Measurements from ENCODE around the gene ARL6IP4. TPM values are rescaled to one million over a fixed set of nuclear protein-coding genes. Genes with fewer than 3 reads are reported as not detected.

Gene ARL6IP4
- total RNA-seq, 1 experiment from 2014 or later: 347 TPM

DNA sequence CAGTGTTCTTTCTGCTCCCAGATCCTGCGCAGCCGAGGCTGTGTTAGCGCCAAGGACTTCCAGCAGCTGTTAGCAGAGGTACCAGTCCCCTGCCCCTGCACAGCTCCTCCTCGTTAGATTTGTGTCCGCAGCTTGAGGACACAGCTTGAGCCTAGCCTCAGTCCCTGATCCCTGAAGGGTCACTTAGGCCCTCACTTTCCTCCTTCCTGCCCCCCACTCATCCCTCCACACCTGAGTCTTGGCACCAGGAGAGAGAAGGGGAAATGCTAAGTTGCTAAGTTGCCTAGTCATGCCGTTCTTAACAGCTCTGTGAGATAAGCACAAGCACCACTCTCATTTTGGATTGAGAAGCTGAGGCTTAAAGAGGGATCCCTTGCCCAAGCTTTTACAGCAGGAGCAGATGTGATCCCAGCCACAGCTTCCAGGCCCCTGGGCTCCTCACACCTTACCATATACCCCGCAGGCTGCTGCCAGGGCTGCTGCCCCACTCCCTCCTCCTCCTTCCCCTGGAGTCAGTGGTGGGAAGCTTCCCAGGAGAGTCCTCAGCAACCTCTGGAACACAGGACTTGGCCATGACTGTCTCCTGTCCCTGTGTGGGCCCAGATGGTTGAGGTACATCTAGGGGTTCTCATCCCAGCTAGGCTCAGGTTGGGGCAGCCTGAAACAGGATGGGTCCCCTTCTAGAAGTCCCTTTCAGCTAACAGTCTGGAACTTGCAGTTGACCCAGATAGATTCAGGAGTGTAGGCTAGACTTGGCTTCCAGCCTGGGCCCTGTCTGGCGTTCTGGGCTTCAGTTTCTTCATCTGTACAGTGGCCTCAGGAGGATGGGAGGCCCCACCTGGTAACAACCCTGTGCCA, 4.5 kb upstream of the ARL6IP4 start:
- in situ Hi-C loops (cut with HindIII; ENCODE audit: low sequenced_read_pairs): no loop called here

DNA sequence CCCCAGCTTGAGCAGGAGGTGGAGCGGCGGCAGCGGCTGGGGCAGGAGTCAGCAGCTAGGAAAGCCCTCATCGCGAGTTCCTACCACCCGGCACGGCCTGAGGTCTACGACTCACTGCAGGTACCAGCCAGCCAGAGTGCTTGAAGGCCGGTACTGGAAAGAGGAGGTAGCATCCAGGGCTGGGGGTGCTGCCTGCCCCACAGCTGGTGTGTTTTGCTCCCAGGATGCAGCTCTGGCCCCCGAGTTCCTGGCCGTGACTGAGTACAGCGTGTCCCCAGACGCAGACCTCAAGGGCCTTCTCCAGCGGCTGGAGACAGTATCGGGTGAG, 3.9 kb upstream of the ARL6IP4 start:
- DNase-seq (ENCODE audit: low spot score): no peak
- in situ Hi-C loops (cut with HindIII; ENCODE audit: low sequenced_read_pairs): no loop called here

More for the DNA sequence above, 4.5 kb upstream of the ARL6IP4 start:
- DNase-seq (ENCODE audit: low spot score): no peak

DNA sequence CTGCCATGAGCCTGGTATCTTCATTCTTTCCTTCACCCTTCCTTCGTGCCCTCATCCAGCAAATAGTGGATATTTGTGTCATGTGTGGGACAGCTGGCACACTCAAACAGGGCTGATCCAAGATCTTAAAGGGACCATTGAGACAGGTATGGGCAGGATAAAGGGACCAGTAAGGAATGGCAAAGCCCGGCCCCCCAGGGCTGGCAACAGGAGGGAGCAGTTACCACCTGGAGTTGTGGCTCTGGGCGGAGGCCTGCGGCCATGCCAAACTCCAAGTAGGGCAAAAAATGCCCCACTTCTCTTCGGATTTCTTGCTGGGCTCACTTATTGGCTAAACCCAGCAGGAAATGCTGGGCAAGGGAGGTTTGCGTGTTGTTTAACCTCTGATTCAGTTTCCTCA, 3.3 kb upstream of the ARL6IP4 start:
- DNase-seq (ENCODE audit: low spot score): no peak
- in situ Hi-C loops (cut with HindIII; ENCODE audit: low sequenced_read_pairs): no loop called here

DNA sequence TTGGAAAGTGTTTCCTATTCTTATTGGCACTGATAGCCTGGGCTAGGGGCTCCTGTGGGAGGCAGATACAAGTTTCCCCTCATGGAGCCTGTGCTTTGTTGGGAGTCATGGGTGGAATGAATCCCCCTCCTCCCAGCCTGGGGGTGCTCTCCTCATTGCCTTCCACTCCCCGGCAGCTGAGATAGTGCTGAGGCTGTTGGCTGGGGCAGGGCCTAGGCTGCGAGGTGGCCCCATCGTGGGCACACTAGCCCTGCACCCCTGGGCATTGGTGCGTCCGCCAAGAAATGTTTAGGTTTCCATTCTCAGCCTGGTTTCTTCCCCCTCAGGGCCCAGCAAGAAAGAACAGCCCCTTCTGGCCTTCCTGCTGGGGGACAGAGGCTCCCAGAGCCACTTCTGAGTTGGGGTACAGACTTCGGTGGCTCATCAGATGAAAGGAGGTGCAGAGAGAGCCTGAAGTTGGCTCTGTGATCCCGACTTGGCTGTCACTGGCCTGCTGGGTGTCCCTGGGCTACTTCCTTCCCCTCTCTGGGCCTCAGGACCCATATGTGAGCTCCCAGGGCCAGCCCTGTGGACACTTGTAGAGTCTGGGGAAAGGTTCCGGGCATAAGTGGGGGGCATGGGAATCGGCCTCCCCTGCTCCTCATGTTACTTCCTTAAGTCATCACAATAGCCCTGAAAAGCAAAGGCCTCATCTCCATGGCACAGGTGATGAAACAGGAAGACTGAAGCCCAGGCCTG, 2.7 kb upstream of the ARL6IP4 start:
- in situ Hi-C loops (cut with HindIII; ENCODE audit: low sequenced_read_pairs): no loop called here
- no peak for DNase-seq (ENCODE audit: low spot score)

DNA sequence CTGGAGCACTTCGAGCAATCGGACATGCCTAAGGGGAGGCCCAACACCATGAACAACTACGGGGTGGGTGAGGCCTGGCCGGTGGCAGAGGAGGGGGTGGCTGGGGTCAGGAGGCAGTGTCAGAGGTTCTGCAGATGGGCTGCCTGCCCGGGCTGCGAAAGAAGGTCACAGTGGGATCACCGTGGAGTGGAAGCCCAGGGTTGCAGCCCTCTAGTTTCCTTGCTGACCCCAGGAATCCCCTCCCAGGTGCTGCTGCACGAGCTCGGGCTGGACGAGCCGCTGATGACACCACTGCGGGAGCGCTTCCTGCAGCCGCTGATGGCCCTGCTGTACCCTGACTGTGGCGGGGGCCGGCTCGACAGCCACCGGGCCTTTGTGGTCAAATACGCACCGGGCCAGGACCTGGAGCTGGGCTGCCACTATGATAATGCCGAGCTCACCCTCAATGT, 1.9 kb upstream of the ARL6IP4 start:
- DNase-seq (ENCODE audit: low spot score): no peak

DNA sequence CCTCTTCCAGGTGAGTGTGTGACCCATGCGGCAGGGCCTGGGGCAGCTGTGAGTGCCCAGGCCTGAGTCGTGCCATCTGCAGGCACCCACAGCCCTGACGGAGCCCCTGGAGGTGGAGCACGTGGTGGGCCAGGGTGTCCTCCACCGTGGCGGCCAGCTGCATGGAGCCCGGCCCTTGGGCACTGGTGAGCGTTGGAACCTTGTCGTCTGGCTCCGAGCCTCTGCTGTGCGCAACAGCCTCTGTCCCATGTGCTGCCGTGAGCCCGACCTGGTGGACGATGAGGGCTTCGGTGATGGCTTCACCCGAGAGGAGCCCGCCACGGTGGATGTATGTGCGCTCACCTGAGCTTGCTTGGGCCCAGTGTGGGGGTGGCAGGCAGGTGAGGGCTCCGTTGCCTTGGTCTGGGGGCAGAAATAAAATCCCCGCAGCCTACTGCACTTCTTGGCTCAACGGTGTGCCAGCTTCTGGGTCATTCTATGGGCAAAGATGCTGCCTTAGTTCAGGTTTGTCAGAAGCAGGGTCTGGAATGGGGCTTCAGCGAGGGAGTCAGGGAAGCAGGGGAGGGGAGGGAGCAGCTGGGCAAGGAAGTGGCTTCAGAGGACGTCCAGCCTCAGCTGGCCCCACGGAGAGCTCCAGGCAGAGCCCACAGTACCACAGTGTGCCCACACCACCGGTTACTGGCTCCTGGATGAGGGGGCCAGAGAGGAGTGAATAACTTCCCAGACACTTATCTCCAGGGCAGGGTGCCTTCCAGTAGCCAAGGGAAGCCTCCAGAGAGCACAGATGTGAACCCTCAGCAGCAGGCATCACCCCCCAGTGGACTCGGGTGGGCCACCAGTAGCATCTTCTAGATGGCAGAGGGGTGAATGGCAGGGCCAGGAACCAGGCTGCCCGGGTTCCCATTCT, 1.2 kb upstream of the ARL6IP4 start:
- in situ Hi-C loops (cut with HindIII; ENCODE audit: low sequenced_read_pairs): no loop called here
- DNase-seq (ENCODE audit: low spot score): no peak

More for the DNA sequence above, 1.9 kb upstream of the ARL6IP4 start:
- in situ Hi-C loops (cut with HindIII; ENCODE audit: low sequenced_read_pairs): no loop called here

DNA sequence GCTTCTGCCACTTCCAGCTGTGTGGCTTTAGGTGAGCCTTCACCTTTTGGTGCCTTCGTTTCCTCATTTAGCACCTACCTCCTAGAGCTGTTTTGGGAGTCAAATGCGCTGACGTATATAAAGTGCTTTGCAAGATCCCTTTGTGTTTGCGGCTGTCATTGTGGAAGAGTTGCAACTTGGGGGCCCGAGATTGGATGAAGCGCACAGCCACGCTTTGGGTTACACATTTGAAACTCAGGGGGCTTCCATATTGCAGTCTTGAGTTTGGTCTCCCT, 636 bp upstream of the ARL6IP4 start:
- no peak for DNase-seq (ENCODE audit: low spot score)
- in situ Hi-C loops (cut with HindIII; ENCODE audit: low sequenced_read_pairs): no loop called here

DNA sequence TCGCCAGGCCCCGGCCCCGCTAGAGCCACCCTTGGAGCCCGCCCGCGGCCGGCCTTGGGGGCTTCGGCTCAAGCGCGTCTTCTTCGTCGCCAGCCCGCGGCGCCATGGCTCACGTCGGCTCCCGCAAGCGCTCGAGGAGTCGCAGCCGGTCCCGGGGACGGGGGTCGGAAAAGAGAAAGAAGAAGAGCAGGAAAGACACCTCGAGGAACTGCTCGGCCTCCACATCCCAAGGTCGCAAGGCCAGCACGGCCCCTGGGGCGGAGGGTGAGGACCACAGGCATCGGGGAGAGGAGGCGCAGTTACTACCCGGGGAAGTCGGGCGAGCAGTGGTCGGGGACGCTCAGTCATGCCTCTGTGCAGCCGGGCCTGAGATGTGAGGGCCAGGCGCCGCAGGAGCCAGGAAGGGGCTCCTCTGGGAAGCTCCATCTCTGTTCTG, 573 bp downstream of the ARL6IP4 start:
- peak; percentile 32 for DNase-seq (ENCODE audit: low spot score)
- in situ Hi-C loops (cut with HindIII; ENCODE audit: low sequenced_read_pairs): no loop called here

DNA sequence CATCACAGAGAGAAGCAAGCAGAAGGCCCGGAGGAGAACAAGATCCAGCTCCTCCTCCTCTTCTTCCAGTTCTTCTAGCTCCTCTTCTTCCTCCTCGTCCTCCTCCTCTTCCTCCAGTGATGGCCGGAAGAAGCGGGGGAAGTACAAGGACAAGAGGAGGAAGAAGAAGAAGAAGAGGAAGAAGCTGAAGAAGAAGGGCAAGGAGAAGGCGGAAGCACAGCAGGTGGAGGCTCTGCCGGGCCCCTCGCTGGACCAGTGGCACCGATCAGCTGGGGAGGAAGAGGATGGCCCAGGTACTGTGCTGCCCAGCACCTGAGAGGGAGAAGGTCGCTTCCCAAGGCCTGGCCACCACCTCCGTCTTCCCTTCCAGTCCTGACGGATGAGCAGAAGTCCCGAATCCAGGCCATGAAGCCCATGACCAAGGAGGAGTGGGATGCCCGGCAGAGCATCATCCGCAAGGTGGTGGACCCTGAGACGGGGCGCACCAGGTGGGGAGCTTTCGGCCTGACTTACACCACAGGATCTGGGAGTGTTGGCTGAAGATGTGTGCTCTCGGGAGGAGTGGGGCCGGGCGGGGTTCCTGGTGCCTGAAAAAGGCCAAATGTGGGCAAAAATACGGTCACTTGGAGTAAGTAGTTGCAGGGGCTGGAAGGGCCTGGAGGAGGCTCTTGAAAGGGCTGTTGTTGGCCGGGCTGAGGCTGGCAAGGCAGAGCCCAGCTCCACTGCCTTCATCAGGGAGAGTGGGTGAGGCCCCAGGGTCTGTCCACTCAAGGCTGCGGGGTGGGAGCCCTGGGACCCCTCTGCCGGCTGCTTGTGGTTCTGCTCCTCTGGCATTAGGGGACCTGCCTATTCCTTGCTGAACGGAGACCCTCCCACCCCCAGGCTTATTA, 1.4 kb downstream of the ARL6IP4 start:
- no peak for DNase-seq (ENCODE audit: low spot score)
- in situ Hi-C loops (cut with HindIII; ENCODE audit: low sequenced_read_pairs): no loop called here

DNA sequence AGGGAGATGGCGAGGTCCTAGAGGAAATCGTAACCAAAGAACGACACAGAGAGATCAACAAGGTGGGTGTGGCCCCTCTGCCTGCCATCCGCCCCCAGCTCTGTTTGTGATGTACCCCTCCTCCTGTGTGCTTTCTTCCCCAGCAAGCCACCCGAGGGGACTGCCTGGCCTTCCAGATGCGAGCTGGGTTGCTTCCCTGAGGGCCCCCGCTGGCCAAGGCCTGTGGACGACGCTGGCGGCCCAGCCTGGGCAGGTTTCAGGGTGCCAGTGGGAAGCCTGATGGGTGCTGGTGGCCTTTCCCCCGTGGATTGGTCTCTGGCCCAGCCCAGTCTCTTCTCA, 2.0 kb downstream of the ARL6IP4 start:
- in situ Hi-C loops (cut with HindIII; ENCODE audit: low sequenced_read_pairs): no loop called here
- DNase-seq (ENCODE audit: low spot score): no peak

DNA sequence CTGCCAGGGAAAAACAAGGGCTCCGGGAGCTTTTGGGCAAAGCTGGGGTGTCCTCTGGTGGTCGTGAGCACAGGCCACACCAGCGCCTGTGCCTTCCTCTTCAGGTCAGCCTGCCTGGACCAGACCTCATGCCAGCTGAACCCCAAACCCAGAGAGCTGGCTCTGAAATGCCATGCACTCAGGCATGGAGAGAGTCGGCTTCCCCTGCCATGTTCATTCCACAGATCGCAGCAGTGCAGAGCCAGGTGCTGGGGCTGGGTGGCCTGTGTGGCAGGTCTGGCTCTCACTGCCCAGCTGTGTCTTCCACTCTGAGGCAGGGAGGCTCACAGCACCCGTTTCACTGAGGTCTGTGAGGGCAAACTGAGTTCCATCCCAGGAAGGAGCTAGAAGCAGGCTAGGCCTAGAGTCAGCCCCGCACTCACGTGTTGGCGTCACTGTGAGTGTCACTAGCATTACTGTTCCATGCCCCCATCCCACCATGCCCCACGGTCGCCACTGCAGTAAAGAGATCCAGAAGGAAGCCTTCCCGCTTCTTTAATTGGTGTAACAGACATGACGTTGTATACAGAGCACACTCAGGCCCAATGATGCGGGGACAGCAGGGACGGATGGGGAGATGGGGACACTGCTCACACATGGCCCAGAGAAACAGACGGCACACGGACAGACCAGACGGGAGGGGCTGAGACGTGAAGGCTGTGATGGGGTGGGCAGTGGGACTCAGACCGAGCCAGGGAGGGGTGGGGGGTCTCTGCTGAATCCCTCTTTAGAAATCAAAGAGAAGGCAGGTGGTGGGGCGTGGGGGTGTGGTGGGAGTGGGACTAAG, 2.7 kb downstream of the ARL6IP4 start:
- in situ Hi-C loops (cut with HindIII; ENCODE audit: low sequenced_read_pairs): no loop called here
- no peak for DNase-seq (ENCODE audit: low spot score)

DNA sequence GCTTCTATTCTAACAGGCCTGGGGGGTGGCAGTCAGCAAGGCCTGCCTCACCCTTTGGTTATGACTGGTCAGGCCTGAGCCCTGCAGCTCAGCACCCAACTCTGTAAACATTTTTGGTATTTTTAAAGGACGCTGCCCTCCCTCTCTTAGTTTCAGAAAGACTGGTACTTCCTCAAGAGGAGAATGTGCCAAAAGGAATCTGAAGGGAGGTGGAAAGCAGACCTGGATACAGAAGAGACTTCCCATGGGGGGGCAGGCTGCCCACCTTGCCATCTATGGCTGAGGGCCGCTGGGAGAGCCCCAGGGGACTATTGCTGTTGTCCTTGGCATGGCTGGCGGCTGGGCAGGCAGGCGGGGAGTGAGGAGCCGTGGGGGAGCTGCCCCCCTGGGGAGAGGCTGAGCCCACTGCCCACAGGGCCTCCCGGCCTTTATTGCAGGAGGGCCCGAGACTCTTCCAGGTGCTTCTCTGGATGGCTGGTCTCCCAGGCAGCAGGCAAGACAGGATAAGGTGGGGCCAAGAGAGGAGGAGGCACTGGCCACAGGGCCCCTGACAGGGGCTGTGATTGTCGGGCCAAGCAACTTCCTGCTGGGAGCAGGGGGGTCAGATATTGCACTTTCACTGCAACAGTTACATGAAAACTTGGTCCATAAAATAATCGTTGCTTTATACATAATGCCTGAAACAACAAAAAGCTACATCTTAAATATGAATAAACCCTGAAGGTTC, 3.5 kb downstream of the ARL6IP4 start:
- DNase-seq (ENCODE audit: low spot score): peak; percentile 10
- in situ Hi-C loops (cut with HindIII; ENCODE audit: low sequenced_read_pairs): no loop called here

DNA sequence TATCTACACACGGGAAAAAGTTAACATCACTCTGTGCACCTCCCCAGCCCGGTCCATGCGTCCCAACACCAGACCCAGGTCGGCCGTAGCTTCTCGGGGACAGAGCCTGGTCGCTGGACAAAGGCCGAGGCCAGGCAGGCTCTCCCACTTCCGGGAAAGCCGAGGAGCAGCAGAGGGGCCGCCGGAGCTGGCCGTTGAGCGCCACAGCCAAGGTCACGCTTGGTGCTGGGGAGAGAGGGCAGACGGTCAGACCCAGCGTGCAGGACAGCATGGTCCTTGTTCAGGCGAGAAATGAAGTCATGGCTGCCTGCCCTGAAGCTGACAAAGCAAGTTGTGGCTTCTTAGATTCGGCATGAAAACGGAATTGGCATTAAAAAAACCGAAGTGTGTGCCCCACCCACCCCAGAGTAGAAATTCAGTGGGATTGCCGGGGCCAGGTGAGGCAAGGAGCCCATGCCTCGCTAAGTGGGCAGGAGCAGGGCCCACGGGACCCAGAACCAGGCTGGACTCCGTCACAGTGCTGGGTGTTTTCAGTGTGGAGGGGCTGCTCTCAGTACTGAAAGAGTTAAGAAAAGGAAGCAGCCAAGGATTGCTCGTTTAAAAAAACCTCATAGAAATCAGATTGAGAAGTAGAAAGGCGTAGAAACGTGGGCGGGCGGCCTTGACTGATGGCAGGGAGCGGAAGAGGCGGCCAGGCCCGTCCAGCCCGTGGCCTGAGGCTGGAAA, 4.3 kb downstream of the ARL6IP4 start:
- in situ Hi-C loops (cut with HindIII; ENCODE audit: low sequenced_read_pairs): no loop called here
- DNase-seq (ENCODE audit: low spot score): peak; percentile 34

DNA sequence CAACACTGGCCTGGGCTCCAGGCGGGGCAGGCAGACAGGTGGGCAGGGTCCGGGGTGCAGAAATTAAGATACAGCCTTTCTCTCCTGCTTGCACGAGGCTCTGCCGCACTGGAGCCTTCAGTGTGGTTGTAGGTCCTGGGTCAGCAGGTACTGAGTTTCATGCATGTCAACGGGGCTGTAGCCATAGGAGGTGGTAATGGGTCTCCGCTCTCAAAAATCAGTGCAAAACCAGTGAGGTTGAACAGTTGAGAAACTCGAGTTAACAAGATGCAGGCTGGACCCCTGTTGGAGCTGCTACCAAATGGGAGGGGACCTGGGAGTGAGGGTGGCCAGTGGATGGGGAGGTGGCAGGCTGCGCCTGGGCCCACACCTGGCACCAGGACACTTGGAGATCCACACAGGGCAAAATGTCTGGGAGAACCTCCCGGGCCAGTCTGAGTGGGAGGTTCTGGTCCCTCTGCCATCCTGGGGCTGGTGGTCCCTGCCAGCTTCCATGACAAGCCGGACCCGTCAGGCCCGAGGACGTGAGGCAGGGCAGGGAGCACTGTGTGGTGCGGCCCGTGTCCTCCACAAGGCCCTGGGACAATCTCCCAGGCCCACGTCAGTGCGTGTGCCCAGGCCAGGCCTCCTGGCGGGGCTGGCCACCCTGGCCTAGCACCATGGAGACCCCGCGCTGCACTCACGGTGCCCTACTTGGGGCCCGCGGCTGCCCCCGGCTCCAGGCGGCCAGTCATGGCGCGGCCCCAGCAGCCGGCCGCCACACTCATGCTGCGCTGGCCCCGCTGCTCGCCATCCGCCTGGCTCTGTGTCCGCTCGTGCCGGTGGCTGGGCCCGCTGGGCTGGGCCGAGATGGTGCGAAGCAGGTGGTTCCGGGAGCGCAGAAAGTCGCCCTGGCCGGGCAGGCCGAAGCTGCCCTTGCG, 5.1 kb downstream of the ARL6IP4 start:
- in situ Hi-C loops (cut with HindIII; ENCODE audit: low sequenced_read_pairs): no loop called here
- no peak for DNase-seq (ENCODE audit: low spot score)

DNA sequence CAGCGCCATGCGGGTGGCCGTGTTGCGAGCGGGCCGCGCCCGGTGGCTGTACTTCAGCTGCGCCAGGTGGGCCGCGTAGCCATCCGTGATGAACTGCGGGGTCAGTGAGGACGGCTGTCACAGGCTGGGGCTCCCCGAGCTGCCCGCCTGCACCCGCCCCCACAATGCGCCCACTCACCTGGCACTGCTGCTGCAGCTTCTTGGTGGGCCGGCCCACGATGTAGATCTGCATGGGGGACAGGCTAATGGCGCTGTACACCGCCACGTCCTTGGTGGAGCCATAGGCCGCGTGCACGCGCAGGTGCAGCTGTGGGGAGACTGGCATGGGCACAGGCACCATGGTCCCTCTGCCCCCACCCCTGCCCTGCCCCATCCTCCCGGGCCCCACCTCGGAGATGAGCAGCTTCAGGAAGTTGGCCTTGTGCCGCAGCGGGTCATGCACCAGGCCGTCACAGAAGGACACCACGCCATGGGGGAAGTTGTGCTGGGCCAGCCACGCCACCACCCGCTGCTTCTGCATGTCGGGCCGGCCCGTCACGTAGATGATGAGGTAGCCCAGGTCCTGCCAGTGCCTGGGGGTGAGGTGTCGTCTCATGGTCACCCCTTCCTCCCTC, 5.9 kb downstream of the ARL6IP4 start:
- in situ Hi-C loops (cut with HindIII; ENCODE audit: low sequenced_read_pairs): no loop called here
- no peak for DNase-seq (ENCODE audit: low spot score)

Data from G401 (cell line).